Hematopoietic multipotent progenitor cell treated with erythropoietin and hydrocortisone succinate and interleukin-3 and kit ligand, for 8 days (in vitro differentiated cells): ENCODE results near the gene MATK.
A peak's percentile ranks its signal among the peaks of the same experiment; 100 is the strongest.
"Not testable (repeated sequence)": the region's sequence is repeated elsewhere in the genome, so short reads cannot be mapped to it uniquely, and the experiment has no call there.

Experiments used
- DNase-seq: peaks from one replicate; pipeline ENCODE4 v3.0.0-alpha.2; 2015

The MATK gene

DNA sequence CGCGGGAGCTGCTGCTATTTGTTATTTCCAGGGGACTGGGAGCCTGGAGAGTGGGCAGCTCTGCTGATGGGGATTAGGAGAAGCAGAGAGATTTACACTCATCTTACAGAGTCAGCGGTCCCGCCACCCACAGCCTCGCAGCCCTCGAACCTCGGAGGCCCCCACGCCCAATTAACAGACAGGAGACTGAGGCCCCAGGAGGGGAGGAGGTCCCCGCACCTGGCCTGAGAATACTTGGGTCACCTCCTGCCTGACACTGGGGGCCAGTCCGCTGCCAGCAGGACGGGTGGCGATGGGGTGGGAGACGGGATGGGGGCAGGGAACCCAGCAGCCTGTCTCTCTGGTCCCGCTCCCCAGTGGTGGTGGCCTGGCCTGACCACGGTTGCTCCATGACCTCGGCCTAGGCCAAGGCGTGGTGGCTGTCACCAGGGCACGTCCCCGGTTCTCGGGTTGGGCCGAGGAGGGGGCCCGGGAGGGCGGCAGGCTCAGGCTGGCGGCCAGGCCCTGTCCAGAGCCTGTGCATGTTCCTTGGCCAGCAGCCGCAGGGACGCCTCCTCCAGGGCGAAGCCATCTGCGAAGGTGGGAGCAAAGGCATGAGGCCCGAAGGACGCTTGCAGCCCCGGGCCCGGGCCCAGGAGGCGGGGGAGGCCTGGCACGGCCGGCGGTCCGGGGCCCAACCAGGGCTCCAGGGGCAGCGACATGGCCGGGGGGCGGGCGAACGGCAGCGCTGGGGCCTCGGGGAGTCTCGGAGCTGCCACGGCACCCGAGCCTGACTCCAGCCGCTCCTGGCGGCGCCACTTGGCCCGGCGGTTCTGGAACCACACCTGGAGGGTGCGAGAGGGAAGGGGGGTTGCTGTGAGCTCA, 15.8 kb downstream of the MATK start:
- no peak for DNase-seq

- DNase-seq, result no peak
These were observed 16.7 kb downstream of the MATK start for GRCh38 chr19:3769494-3769893.

GRCh38 chr19:3768748-3769099, 17.5 kb downstream of the MATK start:
- no peak for DNase-seq

GRCh38 chr19:3768015-3768747, 18.0 kb downstream of the MATK start:
- no peak for DNase-seq

DNA sequence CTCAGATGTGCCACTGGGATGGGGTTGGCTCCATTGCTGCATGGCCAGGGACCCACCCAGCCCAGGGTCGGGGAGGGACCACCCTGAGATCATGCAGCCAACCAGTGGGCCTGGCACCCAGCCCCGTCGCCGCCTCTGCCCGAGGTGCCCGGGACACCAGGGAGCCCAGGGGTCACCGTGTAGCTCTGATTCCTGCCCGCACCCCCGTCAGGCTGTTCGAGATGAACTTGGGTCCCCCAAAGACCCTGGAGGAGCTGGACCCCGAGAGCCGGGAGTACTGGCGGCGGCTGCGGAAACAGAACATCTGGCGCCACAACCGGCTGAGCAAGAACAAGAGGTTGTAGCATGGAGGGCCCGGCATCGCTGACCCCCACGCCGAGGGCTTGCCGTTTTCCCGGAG, 19.1 kb downstream of the MATK start:
- DNase-seq, result no peak

- no peak for DNase-seq
These were observed 19.7 kb downstream of the MATK start for GRCh38 chr19:3766520-3766919.

- not testable (repeated sequence) for DNase-seq
These were observed 20.4 kb downstream of the MATK start for GRCh38 chr19:3765757-3766156.

- DNase-seq, result no peak
These were observed 21.1 kb downstream of the MATK start for GRCh38 chr19:3765121-3765520.

GRCh38 chr19:3762501-3763459, 23.4 kb downstream of the MATK start, which contains the start of gene MRPL54:
Gene MRPL54, plus strand, starts transcription at chr19:3762682. Its CDS starts 19 bp downstream, at chr19:3762701.
- peak; percentile 99 for DNase-seq

DNA sequence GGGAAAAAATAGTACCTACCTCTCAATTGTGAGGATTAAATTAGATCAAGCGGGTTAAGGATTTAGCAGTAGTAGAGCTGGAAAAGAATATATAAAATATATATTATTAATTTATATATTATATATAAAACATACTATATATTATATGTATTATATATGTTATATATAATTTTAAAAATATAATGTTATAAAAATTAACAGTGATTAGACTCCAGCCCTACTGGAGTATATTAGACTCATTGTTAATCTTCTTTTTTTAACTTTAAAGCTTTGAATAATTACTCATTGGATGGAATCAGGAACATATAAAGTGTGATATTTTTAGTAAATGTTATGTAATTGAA, 24.1 kb downstream of the MATK start:
- no peak for DNase-seq

DNA sequence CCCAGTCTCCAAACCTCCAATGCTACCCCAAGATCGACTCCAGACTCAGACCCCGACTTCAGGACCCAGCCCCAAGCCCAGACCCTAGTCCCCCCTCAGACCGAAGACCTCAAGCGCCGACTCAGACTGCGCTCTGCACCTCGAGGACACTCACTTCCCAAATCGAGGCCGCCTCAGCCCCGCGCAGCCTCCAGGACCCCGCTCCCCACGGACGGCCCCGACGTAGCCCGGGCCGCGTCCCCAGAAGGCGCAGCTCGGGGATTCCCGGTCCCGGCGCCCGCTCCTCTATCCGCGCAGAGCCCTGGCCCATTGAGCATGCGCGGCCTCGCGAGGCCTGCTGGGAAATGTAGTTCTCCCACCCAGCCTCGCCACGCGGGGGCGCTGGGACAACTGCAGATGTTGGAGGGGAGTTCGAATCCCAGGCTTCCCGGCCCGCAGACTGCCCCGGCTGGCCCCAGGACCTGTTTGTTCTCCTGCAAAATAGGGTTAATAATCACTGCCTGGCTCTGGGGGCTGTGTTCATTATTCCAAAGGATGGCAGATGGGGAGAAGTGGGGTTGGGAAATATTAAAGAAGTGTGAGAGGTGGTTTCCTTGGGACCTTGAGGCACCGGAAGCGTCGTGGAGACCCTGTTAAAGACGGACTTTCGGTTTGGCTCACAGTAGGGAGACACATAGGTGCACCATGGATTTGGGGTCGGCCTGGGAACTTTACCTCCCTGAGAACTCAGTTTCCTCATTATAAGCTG, 24.6 kb downstream of the MATK start, which contains the start of gene APBA3:
APBA3 (minus strand) TSS at position 311 of the 748 bp plus-strand sequence. CDS start 1,428 bp downstream, outside the sequence.
- DNase-seq, result peak; percentile 93

DNA sequence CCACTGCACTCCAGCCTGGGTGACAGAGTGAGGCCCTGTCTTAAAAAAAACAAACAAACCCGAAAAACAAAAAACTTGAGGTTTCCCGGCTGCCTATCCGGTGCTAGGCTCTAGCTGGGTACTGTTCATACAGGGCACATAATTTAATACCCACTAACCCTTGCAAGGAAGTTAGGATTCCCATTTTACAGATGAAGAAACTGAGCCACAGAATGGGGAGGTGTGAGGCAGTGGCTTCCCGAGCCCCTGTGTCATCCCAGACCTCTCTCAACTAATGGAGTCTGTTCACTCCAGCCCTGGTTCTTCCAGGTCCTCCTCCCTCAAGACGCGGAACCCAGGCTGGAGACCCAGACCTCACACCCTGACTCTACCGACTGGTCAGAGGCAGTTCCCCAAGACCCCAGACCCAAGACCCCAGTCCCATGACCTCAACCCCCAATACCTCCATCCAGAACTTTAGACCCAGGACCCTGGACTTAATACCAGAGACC, 25.3 kb downstream of the MATK start:
- no peak for DNase-seq

- DNase-seq, result no peak
These were observed 26.5 kb downstream of the MATK start for GRCh38 chr19:3759482-3760254.

GRCh38 chr19:3758297-3758696, 27.9 kb downstream of the MATK start:
- not testable (repeated sequence) for DNase-seq

- not testable (repeated sequence) for DNase-seq
These were observed 28.5 kb downstream of the MATK start for GRCh38 chr19:3757705-3758104.

DNA sequence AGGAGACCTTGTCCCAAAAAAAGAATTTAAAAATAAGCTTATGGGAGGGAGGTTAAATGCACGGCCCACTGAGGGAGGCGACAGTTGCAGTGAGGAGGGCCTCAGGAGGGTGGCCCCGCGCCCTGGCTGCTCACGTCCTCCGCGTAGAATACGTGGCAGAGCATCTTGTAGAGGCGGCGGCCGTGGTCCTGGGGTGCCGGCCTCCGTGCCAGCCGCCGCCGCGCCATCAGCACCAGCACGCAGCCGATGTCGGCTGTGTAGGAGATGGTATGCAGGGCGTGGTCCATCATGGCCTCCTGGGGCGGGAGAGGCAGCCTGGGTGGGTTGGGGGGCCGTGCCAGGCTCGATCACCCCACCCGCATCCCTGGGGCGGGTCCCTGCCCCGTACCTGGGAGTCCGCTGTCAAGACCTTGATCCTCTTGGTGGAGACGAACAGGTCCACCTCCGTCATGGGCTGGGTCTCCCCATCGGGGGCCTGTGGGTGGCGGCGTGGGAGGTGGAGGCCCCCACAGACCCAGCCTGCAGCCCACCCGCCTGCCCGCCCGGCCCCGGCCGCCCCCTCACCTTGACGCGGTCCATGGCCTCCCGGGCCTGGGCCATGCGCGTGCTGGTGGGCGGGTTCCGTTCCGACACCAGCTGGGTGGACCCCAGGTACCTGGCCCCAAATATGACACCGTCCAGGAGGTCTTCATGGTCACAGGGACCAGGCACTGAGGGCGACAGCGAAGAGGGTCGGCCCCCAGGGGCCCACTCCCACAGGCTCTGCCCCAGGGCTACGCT, 32.4 kb downstream of the MATK start:
- DNase-seq, result no peak

- no peak for DNase-seq
These were observed 33.7 kb downstream of the MATK start for GRCh38 chr19:3752492-3752891.

- no peak for DNase-seq
These were observed 34.9 kb downstream of the MATK start for GRCh38 chr19:3751236-3751635.

- peak; percentile 34 for DNase-seq
These were observed 36.0 kb downstream of the MATK start for GRCh38 chr19:3750211-3750610.

DNA sequence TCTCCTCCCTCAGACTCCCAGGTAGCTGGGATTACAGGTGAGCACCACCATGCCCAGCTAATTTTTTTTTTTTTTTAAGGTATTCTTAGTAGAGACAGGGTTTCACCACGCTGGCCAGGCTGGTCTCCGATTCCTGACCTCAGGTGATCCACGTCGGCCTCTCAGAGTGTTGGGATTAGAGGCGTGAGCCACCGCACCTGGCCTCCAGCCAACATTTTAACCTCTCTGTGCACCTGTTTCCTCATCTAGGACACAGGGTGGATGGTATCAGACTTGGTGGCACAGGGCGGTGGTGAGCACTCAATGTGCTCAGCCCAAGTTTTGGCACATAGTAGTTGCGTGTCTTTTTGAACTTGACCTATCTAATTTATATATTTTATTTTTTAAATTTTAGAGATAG, 37.2 kb downstream of the MATK start:
- no peak for DNase-seq
